HPDE6-E6E7 (cell line): Measurements from ENCODE around the gene ELK4.

Experiments used
- DNase-seq: peaks from one replicate; pipeline ENCODE4 v3.0.0; 2011; ENCODE audit warnings: missing footprints; ENCODE audit errors: extremely low spot score

The ELK4 gene

GRCh38 chr1:205596876-205597275, 34.9 kb downstream of the ELK4 start:
- DNase-seq, result no peak

- DNase-seq, result peak; percentile 31
Measured at GRCh38 chr1:205595861-205596260, 36.0 kb downstream of the ELK4 start.

- no peak for DNase-seq
Measured at GRCh38 chr1:205595435-205595834, 36.4 kb downstream of the ELK4 start.

GRCh38 chr1:205594846-205595245, 37.0 kb downstream of the ELK4 start:
- no peak for DNase-seq

GRCh38 chr1:205593967-205594366, 37.8 kb downstream of the ELK4 start:
- no peak for DNase-seq

- no peak for DNase-seq
Measured at GRCh38 chr1:205593532-205593931, 38.3 kb downstream of the ELK4 start.

GRCh38 chr1:205592443-205593003, 39.3 kb downstream of the ELK4 start:
- no peak for DNase-seq

GRCh38 chr1:205591522-205592351, 40.1 kb downstream of the ELK4 start:
- DNase-seq, result peak; percentile 95

GRCh38 chr1:205590777-205591513, 40.9 kb downstream of the ELK4 start:
- DNase-seq, result no peak

GRCh38 chr1:205590457-205590768, 41.4 kb downstream of the ELK4 start:
- no peak for DNase-seq

- no peak for DNase-seq
Measured at GRCh38 chr1:205589618-205590456, 42.0 kb downstream of the ELK4 start.

- DNase-seq, result no peak
Measured at GRCh38 chr1:205589046-205589445, 42.8 kb downstream of the ELK4 start.

- DNase-seq, result no peak
Measured at GRCh38 chr1:205588636-205589035, 43.2 kb downstream of the ELK4 start.

GRCh38 chr1:205587581-205587980, 44.2 kb downstream of the ELK4 start:
- no peak for DNase-seq

- DNase-seq, result no peak
Measured at GRCh38 chr1:205585835-205586785, 45.7 kb downstream of the ELK4 start.

GRCh38 chr1:205585169-205585834, 46.5 kb downstream of the ELK4 start:
- DNase-seq, result no peak

- no peak for DNase-seq
Measured at GRCh38 chr1:205584732-205585131, 47.1 kb downstream of the ELK4 start.

GRCh38 chr1:205583461-205584130, 48.2 kb downstream of the ELK4 start:
- no peak for DNase-seq

- DNase-seq, result no peak
Measured at GRCh38 chr1:205582471-205583291, 49.1 kb downstream of the ELK4 start.
